Epithelial cell of proximal tubule (primary cell): ENCODE measurements around the gene CAMTA1. TPM values are rescaled to one million over a fixed set of nuclear protein-coding genes. Genes with fewer than 3 reads are reported as not detected.
A peak's percentile ranks its signal among the peaks of the same experiment; 100 is the strongest.

ENCODE experiments used
- DNase-seq: peaks from one replicate; pipeline ENCODE4 v3.0.0-alpha.2; 2011; ENCODE audit warnings: low read depth
- H3K4me3 ChIP-seq: 2 replicates; pipeline ENCODE4 v1.5.1; 2011; ENCODE audit warnings: low read depth, mild to moderate bottlenecking, low read length
- CTCF ChIP-seq: conservative IDR thresholded peaks from 2 replicates; pipeline ENCODE4 v1.5.1; 2012; ENCODE audit warnings: low read depth, mild to moderate bottlenecking, low read length
- total RNA-seq: library from RNA; depleted of rRNA; stranded (reverse); fragments of >200 nt; gene quantifications from 2 replicates; pipeline ENCODE4 v1.2.3, GENCODE V29; 2015

CAMTA1 gene
- total RNA-seq, 1 donor from 2014 or later: 79.2 TPM

- TF ChIP-seq CTCF: no peak
- DNase-seq: no peak
- no peak overlapping the region for H3K4me3 ChIP-seq
Measured at GRCh38 chr1:7617826-7618225, 832.6 kb downstream of the CAMTA1 start.

DNA sequence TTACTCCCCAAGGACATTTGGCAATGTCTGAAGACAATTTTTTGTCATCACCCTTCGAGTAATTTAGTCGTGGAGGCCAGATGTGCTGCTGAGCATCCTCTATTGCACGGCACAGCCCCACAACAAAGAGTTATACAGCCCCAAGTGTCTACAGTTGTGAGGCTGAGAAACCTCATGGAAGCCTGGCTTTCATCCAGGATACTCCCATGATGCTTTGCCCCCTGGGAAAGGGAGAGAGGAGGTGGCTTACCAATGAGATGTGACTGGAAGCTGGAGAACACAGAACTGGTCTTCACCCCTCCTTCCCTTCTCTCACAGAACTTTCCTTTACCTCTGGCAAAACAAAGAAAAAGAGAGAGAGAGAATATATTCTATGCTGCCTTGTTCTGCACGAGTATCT is 834.9 kb downstream of the CAMTA1 start:
- DNase-seq: no peak
- no peak for TF ChIP-seq CTCF
- H3K4me3 ChIP-seq: no peak overlapping the region

- no peak for TF ChIP-seq CTCF
- peak; percentile 20 for DNase-seq
- peak overlapping the region; percentile 15 for H3K4me3 ChIP-seq
Measured at GRCh38 chr1:7621334-7622219, 836.3 kb downstream of the CAMTA1 start.

DNA sequence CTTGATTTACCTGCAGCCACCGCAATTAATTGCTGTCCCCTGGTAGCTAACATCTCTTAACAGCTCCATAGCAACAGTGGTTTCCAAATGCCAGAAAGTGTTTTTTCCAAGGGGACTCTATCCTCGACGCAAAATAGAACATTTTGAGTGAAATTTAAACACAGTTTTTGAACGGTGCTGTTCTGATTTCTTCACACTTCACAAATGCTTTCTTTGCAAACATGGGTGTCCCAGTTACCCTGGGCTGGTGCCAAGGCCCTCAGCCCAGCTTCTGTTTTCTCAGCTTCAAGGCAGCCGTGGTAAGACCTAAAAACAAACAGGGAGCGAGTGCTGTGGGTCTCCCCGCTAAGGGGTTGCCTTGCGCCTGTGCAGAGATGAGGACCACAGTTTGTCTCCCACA is 838.6 kb downstream of the CAMTA1 start:
- TF ChIP-seq CTCF: no peak
- no peak for DNase-seq
- no peak overlapping the region for H3K4me3 ChIP-seq

- DNase-seq: no peak
- H3K4me3 ChIP-seq: no peak overlapping the region
- no peak for TF ChIP-seq CTCF
Measured at GRCh38 chr1:7624791-7625355, 839.6 kb downstream of the CAMTA1 start.

DNA sequence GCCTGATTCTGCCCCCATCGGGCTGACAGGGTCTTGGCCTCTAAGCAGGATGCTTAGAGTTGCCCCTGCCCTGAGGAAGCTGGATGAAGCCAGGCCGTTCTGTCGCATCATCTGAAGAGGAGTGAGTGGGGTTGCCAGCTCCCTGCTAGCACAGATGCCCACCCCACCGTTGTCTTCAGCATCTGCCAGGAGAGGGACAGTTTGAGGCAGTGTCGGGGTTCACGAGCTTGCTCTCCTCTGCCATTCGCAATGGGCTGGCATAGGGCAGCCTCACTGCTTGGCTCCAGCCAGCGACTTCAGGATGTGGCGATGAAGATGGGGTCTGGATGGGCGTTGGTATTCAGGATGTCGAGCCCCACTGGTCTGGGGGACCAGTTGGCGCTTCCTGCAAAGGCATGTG is 840.1 kb downstream of the CAMTA1 start:
- no peak for TF ChIP-seq CTCF
- H3K4me3 ChIP-seq: no peak overlapping the region
- DNase-seq: no peak
